ENCODE measurements around the gene SLC38A2.

Gene SLC38A2

GRCh38 chr12:46351886-46352650, 20.5 kb downstream of the SLC38A2 start:
- H3K4ac ChIP-seq (ENCODE audit: low read depth in 1 of 2, low read length in 2 of 2): no peak overlapping the region
- H3K79me1 ChIP-seq (replicated peaks; ENCODE audit: low read length, poor library complexity, severe bottlenecking): no peaks in the 10 kb centered on the region
- no peak overlapping the region for H4K91ac ChIP-seq (ENCODE audit: low read length)
- H3K27me3 ChIP-seq (ENCODE audit: control insufficient read depth in 1 of 2, insufficient read depth in 1 of 2, low read length in 2 of 2): no peaks in the 10 kb centered on the region
- H3K4me3 ChIP-seq (ENCODE audit: insufficient read depth in 1 of 2, low read depth in 1 of 2, low read length in 2 of 2): no peak overlapping the region
- H3K9me3 ChIP-seq (ENCODE audit: control insufficient read depth, low read length): no peaks in the 10 kb centered on the region
- H2AK5ac ChIP-seq (ENCODE audit: low read length, severe bottlenecking): no peak overlapping the region
- no peak overlapping the region for H2BK120ac ChIP-seq (ENCODE audit: low read depth, low read length)
- no peak overlapping the region for H4K8ac ChIP-seq (ENCODE audit: low read length)
- H3K4me2 ChIP-seq (ENCODE audit: low read length, poor library complexity, severe bottlenecking): no peak overlapping the region
- no peak overlapping the region for H3K9ac ChIP-seq (ENCODE audit: low read length)
- no peak overlapping the region for H3K23ac ChIP-seq (ENCODE audit: low read length in 2 of 2)
- H2BK5ac ChIP-seq (ENCODE audit: low read depth, low read length, poor library complexity, severe bottlenecking): no peak overlapping the region
- no peaks in the 10 kb centered on the region for H3K36me3 ChIP-seq (ENCODE audit: control insufficient read depth in 1 of 2, insufficient read depth in 2 of 2, low read depth in 1 of 2, low read length in 2 of 2)
- peak; percentile 52 for DNase-seq
- no peak overlapping the region for H3K18ac ChIP-seq (ENCODE audit: low read depth in 1 of 2, low read length in 2 of 2)
- no peak overlapping the region for H2BK12ac ChIP-seq (ENCODE audit: low read length in 2 of 2)
- WGBS: no CpG with 5 or more reads among the region's 2 CpGs
- no peaks in the 10 kb centered on the region for H3K4me1 ChIP-seq (ENCODE audit: control insufficient read depth, insufficient read depth, low read depth, low read length)
- no peak overlapping the region for H2AFZ ChIP-seq (ENCODE audit: low read depth, low read length)
- no peak overlapping the region for H3K14ac ChIP-seq (ENCODE audit: low read length in 2 of 2)
- H3K27ac ChIP-seq (ENCODE audit: low read length, poor library complexity, severe bottlenecking): no peak overlapping the region
- H2BK15ac ChIP-seq (ENCODE audit: low read depth, poor library complexity, severe bottlenecking): no peak overlapping the region

GRCh38 chr12:46351138-46351537, 21.4 kb downstream of the SLC38A2 start:
- Histone ChIP-seq H3K14ac (ENCODE audit: low read length in 2 of 2) (no peak overlapping the region), H3K4ac (ENCODE audit: low read depth in 1 of 2, low read length in 2 of 2) (no peak overlapping the region), H2AK5ac (ENCODE audit: low read length, severe bottlenecking) (no peak overlapping the region), H3K9me3 (ENCODE audit: control insufficient read depth, low read length) (no peaks in the 10 kb centered on the region), H2BK5ac (ENCODE audit: low read depth, low read length, poor library complexity, severe bottlenecking) (no peak overlapping the region), H4K91ac (ENCODE audit: low read length) (no peak overlapping the region), H3K27ac (ENCODE audit: low read length, poor library complexity, severe bottlenecking) (no peak overlapping the region), H3K9ac (ENCODE audit: low read length) (no peak overlapping the region), H3K4me2 (ENCODE audit: low read length, poor library complexity, severe bottlenecking) (no peak overlapping the region), H2AFZ (ENCODE audit: low read depth, low read length) (no peak overlapping the region), H2BK15ac (ENCODE audit: low read depth, poor library complexity, severe bottlenecking) (no peak overlapping the region), H2BK12ac (ENCODE audit: low read length in 2 of 2) (no peak overlapping the region), H3K36me3 (ENCODE audit: control insufficient read depth in 1 of 2, insufficient read depth in 2 of 2, low read depth in 1 of 2, low read length in 2 of 2) (no peaks in the 10 kb centered on the region), H3K18ac (ENCODE audit: low read depth in 1 of 2, low read length in 2 of 2) (no peak overlapping the region), H4K8ac (ENCODE audit: low read length) (no peak overlapping the region), H3K4me3 (ENCODE audit: insufficient read depth in 1 of 2, low read depth in 1 of 2, low read length in 2 of 2) (no peak overlapping the region), H3K27me3 (ENCODE audit: control insufficient read depth in 1 of 2, insufficient read depth in 1 of 2, low read length in 2 of 2) (no peaks in the 10 kb centered on the region), H2BK120ac (ENCODE audit: low read depth, low read length) (no peak overlapping the region), H3K4me1 (ENCODE audit: control insufficient read depth, insufficient read depth, low read depth, low read length) (no peaks in the 10 kb centered on the region), H3K23ac (ENCODE audit: low read length in 2 of 2) (no peak overlapping the region), H3K79me1 (replicated peaks; ENCODE audit: low read length, poor library complexity, severe bottlenecking) (no peaks in the 10 kb centered on the region)
- DNase-seq: no peak
- WGBS: no CpG with 5 or more reads among the region's 1 CpG

- H3K9ac ChIP-seq (ENCODE audit: low read length): no peak overlapping the region
- DNase-seq: no peak
- H4K8ac ChIP-seq (ENCODE audit: low read length): no peak overlapping the region
- H2AFZ ChIP-seq (ENCODE audit: low read depth, low read length): no peak overlapping the region
- H3K4me2 ChIP-seq (ENCODE audit: low read length, poor library complexity, severe bottlenecking): no peak overlapping the region
- H3K14ac ChIP-seq (ENCODE audit: low read length in 2 of 2): no peak overlapping the region
- H3K36me3 ChIP-seq (ENCODE audit: control insufficient read depth in 1 of 2, insufficient read depth in 2 of 2, low read depth in 1 of 2, low read length in 2 of 2): no peaks in the 10 kb centered on the region
- peak overlapping the region in 1 of 2 experiments; percentile 83 for H3K23ac ChIP-seq (ENCODE audit: low read length in 2 of 2)
- H3K18ac ChIP-seq (ENCODE audit: low read depth in 1 of 2, low read length in 2 of 2): peak overlapping the region in 1 of 2 experiments; percentile 57
- H3K27ac ChIP-seq (ENCODE audit: low read length, poor library complexity, severe bottlenecking): no peak overlapping the region
- H3K4me1 ChIP-seq (ENCODE audit: control insufficient read depth, insufficient read depth, low read depth, low read length): no peaks in the 10 kb centered on the region
- WGBS: 66% methylated on average over 2 of the region's 2 CpGs
- H2BK15ac ChIP-seq (ENCODE audit: low read depth, poor library complexity, severe bottlenecking): no peak overlapping the region
- H3K4ac ChIP-seq (ENCODE audit: low read depth in 1 of 2, low read length in 2 of 2): peak overlapping the region in 1 of 2 experiments; percentile 11
- no peak overlapping the region for H2BK120ac ChIP-seq (ENCODE audit: low read depth, low read length)
- no peak overlapping the region for H4K91ac ChIP-seq (ENCODE audit: low read length)
- H3K9me3 ChIP-seq (ENCODE audit: control insufficient read depth, low read length): no peaks in the 10 kb centered on the region
- no peak overlapping the region for H3K4me3 ChIP-seq (ENCODE audit: insufficient read depth in 1 of 2, low read depth in 1 of 2, low read length in 2 of 2)
- H3K79me1 ChIP-seq (replicated peaks; ENCODE audit: low read length, poor library complexity, severe bottlenecking): no peaks in the 10 kb centered on the region
- H3K27me3 ChIP-seq (ENCODE audit: control insufficient read depth in 1 of 2, insufficient read depth in 1 of 2, low read length in 2 of 2): no peaks in the 10 kb centered on the region
- no peak overlapping the region for H2AK5ac ChIP-seq (ENCODE audit: low read length, severe bottlenecking)
- H2BK5ac ChIP-seq (ENCODE audit: low read depth, low read length, poor library complexity, severe bottlenecking): no peak overlapping the region
- no peak overlapping the region for H2BK12ac ChIP-seq (ENCODE audit: low read length in 2 of 2)
Measured at GRCh38 chr12:46349253-46349652, 23.3 kb downstream of the SLC38A2 start.

- Histone ChIP-seq H3K4me3 (ENCODE audit: insufficient read depth in 1 of 2, low read depth in 1 of 2, low read length in 2 of 2) (no peak overlapping the region), H2BK12ac (ENCODE audit: low read length in 2 of 2) (peak overlapping the region; percentile 6 to 28), H3K27ac (ENCODE audit: low read length, poor library complexity, severe bottlenecking) (no peak overlapping the region), H4K8ac (ENCODE audit: low read length) (peak overlapping the region; percentile 75), H2BK5ac (ENCODE audit: low read depth, low read length, poor library complexity, severe bottlenecking) (no peak overlapping the region), H3K4me2 (ENCODE audit: low read length, poor library complexity, severe bottlenecking) (no peak overlapping the region), H3K4ac (ENCODE audit: low read depth in 1 of 2, low read length in 2 of 2) (no peak overlapping the region), H3K36me3 (ENCODE audit: control insufficient read depth in 1 of 2, insufficient read depth in 2 of 2, low read depth in 1 of 2, low read length in 2 of 2) (no peaks in the 10 kb centered on the region), H3K23ac (ENCODE audit: low read length in 2 of 2) (no peak overlapping the region), H3K27me3 (ENCODE audit: control insufficient read depth in 1 of 2, insufficient read depth in 1 of 2, low read length in 2 of 2) (no peaks in the 10 kb centered on the region), H3K14ac (ENCODE audit: low read length in 2 of 2) (no peak overlapping the region), H2BK120ac (ENCODE audit: low read depth, low read length) (no peak overlapping the region), H3K9ac (ENCODE audit: low read length) (no peak overlapping the region), H2BK15ac (ENCODE audit: low read depth, poor library complexity, severe bottlenecking) (no peak overlapping the region), H2AFZ (ENCODE audit: low read depth, low read length) (no peak overlapping the region), H3K9me3 (ENCODE audit: control insufficient read depth, low read length) (no peaks in the 10 kb centered on the region), H3K18ac (ENCODE audit: low read depth in 1 of 2, low read length in 2 of 2) (peak overlapping the region in 1 of 2 experiments; percentile 39), H2AK5ac (ENCODE audit: low read length, severe bottlenecking) (peak overlapping the region; percentile 69), H4K91ac (ENCODE audit: low read length) (peak overlapping the region; percentile 59), H3K79me1 (replicated peaks; ENCODE audit: low read length, poor library complexity, severe bottlenecking) (no peaks in the 10 kb centered on the region), H3K4me1 (ENCODE audit: control insufficient read depth, insufficient read depth, low read depth, low read length) (peaks cover 5% of the 10 kb centered on the region)
- WGBS: 96% methylated on average over 3 of the region's 3 CpGs
- no peak for DNase-seq
Measured at GRCh38 chr12:46343118-46343852, 29.3 kb downstream of the SLC38A2 start.
